NCI-H510A treated with DMSO at 0.1 percent for 48 hours (cell line): ENCODE results near the gene VPS13A.
"Not testable (repeated sequence)": the region's sequence is repeated elsewhere in the genome, so short reads cannot be mapped to it uniquely, and the experiment has no call there.

Source experiments
- DNase-seq: peaks from one replicate; lab custom pipeline; 2025; lab: John Stamatoyannopoulos, UW

VPS13A gene

GRCh38 chr9:77188242-77188641 is 10.9 kb downstream of the VPS13A start:
- DNase-seq, result no peak

DNA sequence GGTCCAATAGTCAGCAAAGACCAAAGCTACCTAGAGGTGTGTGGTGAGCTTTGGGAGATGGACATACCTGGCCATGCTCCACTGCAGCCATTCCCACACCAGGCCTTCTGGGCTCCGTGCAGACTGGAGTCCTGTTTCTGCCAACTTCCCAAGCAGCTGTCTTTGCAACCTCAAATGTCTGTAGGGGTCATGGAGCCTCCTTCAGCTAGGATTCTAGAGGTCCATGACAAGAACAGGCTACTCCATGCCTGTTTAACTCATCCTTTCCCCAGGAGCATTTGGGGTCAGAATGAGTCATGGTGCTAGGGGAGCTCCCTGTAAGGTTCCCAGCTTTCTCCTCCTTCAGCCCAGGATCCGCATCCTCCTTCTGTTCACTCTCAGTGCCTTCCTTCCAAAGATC is 17.1 kb downstream of the VPS13A start:
- no peak for DNase-seq

DNA sequence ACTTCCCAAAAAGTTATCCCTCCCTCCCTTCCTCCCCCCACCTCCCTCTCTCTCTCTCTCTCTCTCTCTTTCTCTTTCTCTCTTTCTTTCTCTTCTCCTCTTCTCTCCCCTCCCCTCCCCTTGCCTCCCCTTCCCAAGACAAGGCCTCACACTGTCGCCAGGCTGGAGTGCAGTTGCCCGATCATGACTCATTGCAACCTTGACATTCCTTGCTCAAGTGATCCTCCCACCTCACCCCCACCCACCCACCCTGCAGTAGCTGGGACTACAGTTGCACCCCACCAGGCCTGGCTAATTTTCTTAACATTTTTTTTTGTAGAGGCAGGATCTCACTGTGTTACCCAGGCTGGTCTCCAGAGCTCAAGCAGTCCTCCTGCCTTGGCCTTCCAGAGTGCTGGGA is 32.8 kb downstream of the VPS13A start:
- DNase-seq, result no peak

GRCh38 chr9:77211561-77211960 is 34.2 kb downstream of the VPS13A start:
- no peak for DNase-seq

DNA sequence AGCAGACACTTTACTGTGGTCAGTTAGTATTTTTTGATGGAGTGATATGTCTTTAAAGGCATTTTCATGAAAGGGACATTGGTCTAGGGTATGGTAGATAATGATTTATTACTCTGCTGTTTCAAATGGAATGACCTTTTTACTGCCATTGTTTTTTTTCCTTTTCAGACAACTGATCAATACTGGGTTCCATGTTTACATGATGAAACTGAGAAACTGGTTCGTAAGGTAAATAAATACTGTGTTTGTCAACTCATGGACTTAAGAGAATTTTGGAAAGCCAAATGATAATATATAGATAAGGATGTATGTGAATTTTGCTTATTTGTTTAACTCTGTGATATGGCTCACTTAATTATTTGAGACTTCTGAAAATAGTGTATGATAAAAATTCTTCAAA is 35.5 kb downstream of the VPS13A start:
- no peak for DNase-seq

- no peak for DNase-seq
Measured at GRCh38 chr9:77215874-77216273, 38.5 kb downstream of the VPS13A start.

- DNase-seq, result no peak
Measured at GRCh38 chr9:77218612-77219011, 41.3 kb downstream of the VPS13A start.

GRCh38 chr9:77221431-77221830 is 44.1 kb downstream of the VPS13A start:
- DNase-seq, result no peak

DNA sequence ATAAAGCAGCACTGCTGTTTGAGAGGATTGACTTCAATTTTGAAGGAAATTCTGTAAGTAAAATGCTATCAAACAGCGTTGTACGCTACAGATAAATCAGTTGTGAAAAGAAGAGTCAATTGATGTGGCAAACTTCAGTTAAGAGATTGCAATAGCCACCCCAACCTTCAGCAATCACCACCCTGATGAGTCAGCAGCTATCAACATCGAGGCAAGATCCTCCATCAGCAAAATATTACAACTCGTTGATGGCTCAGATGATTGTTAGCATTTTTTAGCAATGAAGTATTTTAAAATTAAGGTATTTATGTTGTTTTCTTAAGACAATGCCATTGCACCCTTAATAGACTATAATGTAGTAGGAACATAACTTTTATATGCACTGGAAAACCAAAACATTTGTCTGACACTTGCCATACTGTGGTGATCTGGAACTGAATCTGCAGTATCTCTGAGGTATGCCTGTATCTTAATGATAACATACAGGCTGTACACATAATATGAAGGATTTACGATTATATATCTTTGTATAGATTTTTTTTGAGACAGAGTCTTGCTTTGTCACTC is 47.5 kb downstream of the VPS13A start:
- no peak for DNase-seq

- DNase-seq, result no peak
Measured at GRCh38 chr9:77236693-77237092, 59.4 kb downstream of the VPS13A start.

DNA sequence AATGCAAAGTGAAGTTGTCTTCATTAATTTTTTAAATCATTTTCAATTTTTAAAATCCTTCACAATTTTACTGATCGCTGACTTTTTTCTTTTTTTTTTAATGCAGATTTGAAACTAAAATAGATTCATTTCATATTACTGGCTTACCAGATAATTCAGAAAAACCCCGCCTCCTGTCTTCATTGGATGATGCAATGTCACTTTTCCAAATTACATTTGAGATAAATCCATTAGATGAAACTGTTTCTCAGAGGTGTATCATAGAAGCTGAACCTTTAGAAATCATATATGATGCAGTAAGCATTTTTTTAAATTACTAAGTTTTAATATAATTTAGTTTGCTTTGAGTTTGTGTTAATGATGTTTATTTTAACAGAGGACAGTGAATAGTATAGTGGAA is 60.6 kb downstream of the VPS13A start:
- DNase-seq, result no peak

- no peak for DNase-seq
Measured at GRCh38 chr9:77251050-77251449, 73.7 kb downstream of the VPS13A start.

DNA sequence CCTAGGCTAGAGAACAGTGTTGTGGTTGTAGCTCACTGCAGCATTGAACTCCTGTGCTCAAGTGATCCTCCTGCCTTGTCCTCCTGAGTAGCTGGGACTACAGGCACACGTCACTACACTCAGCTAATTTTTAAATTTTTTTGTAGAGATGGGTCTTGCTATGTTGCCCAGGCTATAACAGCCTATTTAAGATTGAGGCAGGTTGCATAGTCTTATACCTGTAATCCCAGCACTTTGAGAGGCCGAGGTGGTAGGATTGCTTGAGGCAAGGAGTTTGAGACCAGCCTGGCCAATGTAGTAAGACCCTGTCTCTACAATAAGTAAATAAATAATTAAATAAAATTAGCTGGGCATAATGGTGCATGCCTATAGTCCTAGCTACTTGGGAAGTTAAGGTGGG is 79.9 kb downstream of the VPS13A start:
- no peak for DNase-seq

GRCh38 chr9:77261605-77262004 is 84.3 kb downstream of the VPS13A start:
- no peak for DNase-seq

GRCh38 chr9:77267762-77268161 is 90.4 kb downstream of the VPS13A start:
- DNase-seq, result not testable (repeated sequence)

- DNase-seq, result no peak
Measured at GRCh38 chr9:77271023-77271690, 93.8 kb downstream of the VPS13A start.

- no peak for DNase-seq
Measured at GRCh38 chr9:77276799-77277198, 99.5 kb downstream of the VPS13A start.

- DNase-seq, result no peak
Measured at GRCh38 chr9:77277719-77278118, 100.4 kb downstream of the VPS13A start.

GRCh38 chr9:77283991-77284390 is 106.7 kb downstream of the VPS13A start:
- DNase-seq, result no peak

DNA sequence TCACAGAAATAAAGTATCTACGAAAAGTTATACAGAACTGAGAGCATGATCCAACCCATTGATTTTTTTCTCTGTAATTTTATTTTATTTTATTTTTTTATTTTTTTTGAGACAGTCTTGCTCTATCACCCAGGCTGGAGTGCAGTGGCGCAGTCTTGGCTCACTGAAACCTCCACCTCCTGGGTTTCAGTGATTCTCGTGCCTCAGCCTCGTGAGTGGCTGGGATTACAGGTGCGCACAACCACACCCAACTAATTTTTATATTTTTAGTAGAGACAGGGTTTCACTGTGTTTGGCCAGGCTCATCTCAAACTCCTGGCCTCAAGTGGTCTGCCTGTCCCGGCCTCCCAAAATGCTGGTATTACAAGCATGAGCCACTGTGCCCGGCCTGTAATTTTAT is 107.3 kb downstream of the VPS13A start:
- no peak for DNase-seq

- DNase-seq, result no peak
Measured at GRCh38 chr9:77290373-77290772, 113.0 kb downstream of the VPS13A start.

DNA sequence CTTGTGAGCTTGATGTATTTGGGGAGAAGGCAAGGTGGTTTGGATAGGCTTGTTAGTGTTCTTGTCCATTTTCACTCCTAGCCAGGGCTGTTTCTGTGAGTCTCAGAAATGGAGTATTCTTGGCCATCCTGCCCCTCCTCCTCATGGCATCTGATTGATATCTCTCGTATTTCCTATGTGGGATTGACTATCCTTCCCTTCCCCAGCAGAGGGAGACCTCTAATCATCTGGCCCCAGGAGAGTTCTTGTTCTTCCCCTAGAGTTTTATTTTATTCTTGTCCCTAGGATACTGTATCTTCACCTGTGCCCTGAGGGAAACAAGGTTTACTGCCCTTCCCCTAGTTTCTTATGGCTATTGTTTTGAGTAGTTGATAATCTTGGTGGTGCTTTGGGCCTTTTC is 114.4 kb downstream of the VPS13A start:
- peak; percentile 33 for DNase-seq

DNA sequence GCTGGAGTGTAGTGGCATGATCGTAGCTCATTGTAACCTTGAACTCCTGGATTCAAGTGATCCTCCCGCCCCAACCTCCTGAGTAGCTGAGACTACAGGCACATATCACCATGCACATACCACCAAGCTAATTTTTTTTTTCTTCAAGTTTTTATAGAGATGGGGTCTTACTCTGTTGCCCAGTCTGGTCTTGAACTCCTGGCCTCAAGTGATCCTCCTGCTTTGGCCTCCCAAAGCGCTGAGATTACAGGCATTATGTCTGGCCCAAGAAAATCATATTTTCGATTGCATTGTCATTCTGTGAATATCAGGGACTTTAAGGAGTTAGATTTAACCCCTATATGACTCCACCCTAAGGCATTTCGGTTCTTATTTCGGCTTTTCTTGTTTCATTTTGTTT is 116.6 kb downstream of the VPS13A start:
- no peak for DNase-seq

- no peak for DNase-seq
Measured at GRCh38 chr9:77304543-77304942, 127.2 kb downstream of the VPS13A start.
